ENCODE results near the gene AP5Z1.

- TF ChIP-seq HMGXB4 (CRISPR knock-in tag; IDR thresholded peaks at IDR 0.05; ENCODE audit: borderline replicate concordance) (no peak), CTCF (IDR thresholded peaks at IDR 0.05) (no peak), REST (IDR thresholded peaks at IDR 0.05) (no peak), RFX5 (IDR thresholded peaks at IDR 0.05) (no peak), RAD21 (conservative IDR thresholded peaks at IDR 0.05 in 1 of 2, IDR thresholded peaks at IDR 0.05 in 1 of 2) (no peak), POLR2A (IDR thresholded peaks at IDR 0.05; ENCODE audit: low read length) (no peak), RCOR1 (IDR thresholded peaks at IDR 0.05; ENCODE audit: low read depth, low read length) (no peak), ZFP36 (IDR thresholded peaks at IDR 0.05; ENCODE audit: borderline replicate concordance, partially characterized antibody) (no peak), EP300 (IDR thresholded peaks at IDR 0.05) (no peak)
- TF ChIP-seq, protein P1, sequence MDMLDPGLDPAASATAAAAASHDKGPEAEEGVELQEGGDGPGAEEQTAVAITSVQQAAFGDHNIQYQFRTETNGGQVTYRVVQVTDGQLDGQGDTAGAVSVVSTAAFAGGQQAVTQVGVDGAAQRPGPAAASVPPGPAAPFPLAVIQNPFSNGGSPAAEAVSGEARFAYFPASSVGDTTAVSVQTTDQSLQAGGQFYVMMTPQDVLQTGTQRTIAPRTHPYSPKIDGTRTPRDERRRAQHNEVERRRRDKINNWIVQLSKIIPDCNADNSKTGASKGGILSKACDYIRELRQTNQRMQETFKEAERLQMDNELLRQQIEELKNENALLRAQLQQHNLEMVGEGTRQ (IDR thresholded peaks at IDR 0.05) = no peak
- TF ChIP-seq, protein P2, sequence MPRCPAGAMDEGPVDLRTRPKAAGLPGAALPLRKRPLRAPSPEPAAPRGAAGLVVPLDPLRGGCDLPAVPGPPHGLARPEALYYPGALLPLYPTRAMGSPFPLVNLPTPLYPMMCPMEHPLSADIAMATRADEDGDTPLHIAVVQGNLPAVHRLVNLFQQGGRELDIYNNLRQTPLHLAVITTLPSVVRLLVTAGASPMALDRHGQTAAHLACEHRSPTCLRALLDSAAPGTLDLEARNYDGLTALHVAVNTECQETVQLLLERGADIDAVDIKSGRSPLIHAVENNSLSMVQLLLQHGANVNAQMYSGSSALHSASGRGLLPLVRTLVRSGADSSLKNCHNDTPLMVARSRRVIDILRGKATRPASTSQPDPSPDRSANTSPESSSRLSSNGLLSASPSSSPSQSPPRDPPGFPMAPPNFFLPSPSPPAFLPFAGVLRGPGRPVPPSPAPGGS (IDR thresholded peaks at IDR 0.05) = no peak
These were observed 20.9 kb upstream of the AP5Z1 start for GRCh38 chr7:4754433-4755010.
